Right lobe of liver (tissue), 6 donors: ENCODE results near the gene KCNS1. TPM values are rescaled to one million over a fixed set of nuclear protein-coding genes. Genes with fewer than 3 reads are reported as not detected.

Experiments used
- ATAC-seq, 4 donors: fragments of 200-7000 bp; cut with Tn5 transposase; one replicate each; pipeline ENCODE4 v1.9.1; 2020; ENCODE audit warnings: mild to moderate bottlenecking in 4 of 4, moderate library complexity in 4 of 4
- DNase-seq, 3 donors: peaks; one replicate each; pipeline ENCODE4 v3.0.0-alpha.2; 2020
- H3K27ac ChIP-seq, 3 donors: fragments of 200-600 bp; one replicate each; pipeline ENCODE4 v1.8.0; 2022
- H3K27me3 ChIP-seq, 2 donors: fragments of 200-600 bp; one replicate each; pipeline ENCODE4 v1.8.0; 2022
- H3K36me3 ChIP-seq, 4 donors: fragments of 200-600 bp; sonication (generic) in 1 of 4; one replicate each; pipeline versions ENCODE4 v1.5.1 to v1.8.0; 2017 to 2022; ENCODE audit warnings: control low read depth in 1 of 4
- H3K4me1 ChIP-seq, 4 donors: fragments of 200-600 bp; sonication (generic) in 1 of 4; one replicate each; pipeline versions ENCODE4 v1.5.1 to v1.8.0; 2017 to 2022; ENCODE audit warnings: control low read depth in 1 of 4
- H3K4me3 ChIP-seq, 3 donors: fragments of 200-600 bp; one replicate each; pipeline ENCODE4 v1.8.0; 2022
- H3K9me3 ChIP-seq, 4 donors: fragments of 200-600 bp; sonication (generic) in 1 of 4; one replicate each; pipeline versions ENCODE4 v1.5.1 to v1.8.0; 2017 to 2022; ENCODE audit warnings: control low read depth in 1 of 4
- POLR2A ChIP-seq: fragments of 450-650 bp; IDR thresholded peaks from one replicate; pipeline ENCODE4 v1.6.1; 2017; ENCODE audit warnings: antibody characterized with exemption, mild to moderate bottlenecking
- WGBS: methylation state at CpG from one replicate; pipeline ENCODE4 v1.1.6; 2018; ENCODE audit warnings: low coverage, low lambda C conversion rate; ENCODE audit not compliant: insufficient coverage; ENCODE audit errors: missing lambda C conversion rate; 5-methylcytosine and 5-hydroxymethylcytosine counted together
- intact Hi-C, 2 donors: fragments of 100-400 bp; cut with DNase I; formaldehyde crosslinking; loops; one replicate each; pipeline versions ENCODE4 v1.11.2 to v1.14.1; 2022
- total RNA-seq, 6 experiments: library from RNA; depleted of rRNA in 2 of 6; stranded (reverse); fragments of >200 nt in 2 of 6; fragmentation: NEBNext Ultra II Directional in 3 of 6; extraction: Animal tissue kit (Norgen Biotek cat#: 25700) in 3 of 6; gene quantifications; one replicate each; pipeline versions ENCODE4 v1.1.0 to v1.2.4, GENCODE V29; 2016 to 2023
- TF ChIP-seq, protein P1 (sequence below), 4 donors: fragments of 200-600 bp in 3 of 4; fragments of 450-650 bp in 1 of 4; IDR thresholded peaks; one replicate each; pipeline versions ENCODE4 v1.5.1 to v1.8.0; 2016 to 2022; ENCODE audit warnings: antibody characterized with exemption in 4 of 4, mild to moderate bottlenecking in 2 of 4
- donor health status: DM: no; HTN: yes; CAD: no.
- donor health status: DM: no; HTN: no; CAD: no.
- donor health status: DM: no; HTN: no; CAD: no.
- donor health status: DM: no; HTN: yes; CAD: no.
- donor health status: DM: no; HTN: yes; CAD: no.

Gene KCNS1
- total RNA-seq, 6 experiments from 2014 or later, result 0.12 TPM; not detected in 5

DNA sequence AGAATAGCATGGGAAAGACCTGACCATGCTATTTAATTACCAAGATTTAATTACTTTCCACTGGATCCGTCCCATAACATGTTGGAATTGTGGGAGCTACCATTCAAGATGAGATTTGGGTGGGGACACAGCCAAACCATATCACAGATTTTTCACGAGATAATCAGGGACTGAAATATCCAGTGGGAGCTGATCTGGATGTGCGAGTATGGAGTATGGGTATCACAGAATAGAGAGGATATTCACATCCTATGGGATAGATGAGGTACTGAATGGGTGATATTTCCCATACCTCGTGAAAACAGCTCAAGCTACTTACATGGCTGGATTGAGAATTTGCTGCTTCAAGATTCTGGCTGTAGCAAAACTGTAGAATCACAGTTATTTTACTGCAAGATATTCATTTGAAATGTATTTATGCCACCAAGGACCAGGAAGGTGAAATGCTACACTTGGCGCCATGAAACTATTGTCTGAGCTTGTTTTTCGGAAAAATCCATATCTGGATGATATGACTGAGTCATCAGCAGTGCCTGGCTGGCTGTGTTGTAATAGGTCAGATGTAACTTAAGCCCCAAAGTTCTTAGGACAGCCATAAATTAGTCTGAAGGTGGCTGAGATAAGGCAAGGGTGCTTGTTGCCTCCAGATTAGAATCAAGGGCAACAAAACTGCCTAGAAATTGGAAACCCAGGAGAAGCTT, 29.8 kb downstream of the KCNS1 start:
- no peak overlapping the region for H3K27ac ChIP-seq
- H3K9me3 ChIP-seq, result no peaks in the 10 kb centered on the region
- no peak for DNase-seq
- no peak for ATAC-seq
- intact Hi-C loops, result no loop called here
- 84% methylated on average over 6 of the region's 6 CpGs for WGBS
- H3K36me3 ChIP-seq, result peaks cover 0 to 8% (median 2%) of the 10 kb centered on the region in 4 donors
- H3K4me1 ChIP-seq, result peaks cover 0 to 11% (median 0%) of the 10 kb centered on the region in 4 donors
- H3K27me3 ChIP-seq, result no peaks in the 10 kb centered on the region
- TF ChIP-seq POLR2A, result no peak
- TF ChIP-seq, protein P1, sequence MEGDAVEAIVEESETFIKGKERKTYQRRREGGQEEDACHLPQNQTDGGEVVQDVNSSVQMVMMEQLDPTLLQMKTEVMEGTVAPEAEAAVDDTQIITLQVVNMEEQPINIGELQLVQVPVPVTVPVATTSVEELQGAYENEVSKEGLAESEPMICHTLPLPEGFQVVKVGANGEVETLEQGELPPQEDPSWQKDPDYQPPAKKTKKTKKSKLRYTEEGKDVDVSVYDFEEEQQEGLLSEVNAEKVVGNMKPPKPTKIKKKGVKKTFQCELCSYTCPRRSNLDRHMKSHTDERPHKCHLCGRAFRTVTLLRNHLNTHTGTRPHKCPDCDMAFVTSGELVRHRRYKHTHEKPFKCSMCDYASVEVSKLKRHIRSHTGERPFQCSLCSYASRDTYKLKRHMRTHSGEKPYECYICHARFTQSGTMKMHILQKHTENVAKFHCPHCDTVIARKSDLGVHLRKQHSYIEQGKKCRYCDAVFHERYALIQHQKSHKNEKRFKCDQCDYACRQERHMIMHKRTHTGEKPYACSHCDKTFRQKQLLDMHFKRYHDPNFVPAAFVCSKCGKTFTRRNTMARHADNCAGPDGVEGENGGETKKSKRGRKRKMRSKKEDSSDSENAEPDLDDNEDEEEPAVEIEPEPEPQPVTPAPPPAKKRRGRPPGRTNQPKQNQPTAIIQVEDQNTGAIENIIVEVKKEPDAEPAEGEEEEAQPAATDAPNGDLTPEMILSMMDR (IDR thresholded peaks at IDR 0.05), result no peak
- H3K4me3 ChIP-seq, result no peak overlapping the region

DNA sequence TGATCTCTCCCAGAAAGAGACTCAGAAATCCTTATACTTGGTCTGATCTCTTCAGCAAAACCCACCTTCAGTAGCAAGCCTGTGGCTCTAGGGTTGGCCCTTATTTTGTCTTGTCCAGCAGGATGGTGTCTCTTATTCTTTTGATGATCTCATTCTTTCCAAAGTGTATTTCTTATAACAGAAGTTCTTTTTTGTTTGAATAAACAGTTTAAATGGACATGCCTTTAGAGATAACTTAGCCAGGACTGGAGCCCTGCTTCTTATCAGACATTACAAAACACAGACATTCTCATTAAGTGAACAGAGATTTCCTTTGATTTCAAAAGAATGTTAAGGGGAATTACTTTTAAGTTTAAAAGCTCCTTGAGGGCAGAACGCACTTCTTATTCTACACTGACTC, 31.7 kb downstream of the KCNS1 start:
- WGBS, result 100% methylated on average over 1 of the region's 1 CpG
- intact Hi-C loops, result no loop called here

DNA sequence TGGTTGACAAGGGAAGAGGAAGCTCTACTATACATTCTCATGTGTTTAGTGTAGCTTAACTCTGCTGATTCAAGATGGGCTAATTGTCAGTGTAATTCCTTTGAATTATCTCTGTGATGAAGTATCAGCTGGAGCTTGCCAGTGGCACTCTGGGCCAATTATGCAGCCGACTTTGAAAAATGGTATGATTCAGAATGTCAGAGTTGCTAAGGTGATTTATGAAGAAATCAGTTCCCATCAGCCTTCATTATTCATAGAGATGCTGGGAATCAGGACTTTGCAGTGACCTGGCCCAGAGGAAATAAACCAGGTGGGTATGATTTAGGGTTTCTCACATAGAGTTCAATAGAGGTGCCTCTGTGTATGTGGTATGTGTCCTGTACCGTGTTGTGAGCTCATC, 33.4 kb downstream of the KCNS1 start:
- H3K9me3 ChIP-seq, result no peaks in the 10 kb centered on the region
- no peaks in the 10 kb centered on the region for H3K27me3 ChIP-seq
- DNase-seq (no peak), ATAC-seq (no peak)
- no peaks in the 10 kb centered on the region for H3K4me1 ChIP-seq
- TF ChIP-seq, protein P1 (IDR thresholded peaks at IDR 0.05), result no peak
- TF ChIP-seq POLR2A, result no peak
- 83% methylated on average over 1 of the region's 2 CpGs for WGBS
- no peaks in the 10 kb centered on the region for H3K36me3 ChIP-seq
- intact Hi-C loops, result no loop called here
- no peak overlapping the region for H3K4me3 ChIP-seq
- no peak overlapping the region for H3K27ac ChIP-seq

More for the DNA sequence above, 31.7 kb downstream of the KCNS1 start:
- no peak overlapping the region for H3K4me3 ChIP-seq
- H3K27me3 ChIP-seq, result no peaks in the 10 kb centered on the region
- H3K36me3 ChIP-seq, result no peaks in the 10 kb centered on the region
- DNase-seq (no peak), ATAC-seq (no peak)
- H3K4me1 ChIP-seq, result no peaks in the 10 kb centered on the region
- no peak for TF ChIP-seq POLR2A
- TF ChIP-seq, protein P1 (IDR thresholded peaks at IDR 0.05), result no peak
- H3K27ac ChIP-seq, result no peak overlapping the region
- no peaks in the 10 kb centered on the region for H3K9me3 ChIP-seq

DNA sequence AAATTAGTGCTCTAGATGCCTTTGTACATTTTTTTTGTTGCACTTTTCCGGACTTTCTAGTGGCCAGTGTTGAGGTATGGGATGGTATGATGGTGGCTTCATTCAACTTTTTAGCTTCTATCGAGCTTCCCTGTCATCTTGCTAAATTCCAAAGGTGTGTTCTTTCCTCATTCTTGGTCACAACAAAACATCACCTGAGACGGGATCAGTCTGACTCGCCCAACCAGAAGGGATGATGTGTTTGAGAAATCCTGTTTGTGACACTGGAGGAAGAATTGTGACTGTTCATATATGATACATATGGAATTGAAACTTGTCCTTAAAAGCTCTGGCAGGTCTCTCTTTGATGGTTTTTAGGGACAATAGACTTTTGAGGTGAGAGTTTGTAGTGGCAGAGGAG, 33.8 kb downstream of the KCNS1 start:
- DNase-seq (no peak), ATAC-seq (no peak)
- TF ChIP-seq, protein P1 (IDR thresholded peaks at IDR 0.05), result no peak
- TF ChIP-seq POLR2A, result no peak
- H3K27ac ChIP-seq, result no peak overlapping the region
- H3K4me1 ChIP-seq, result no peaks in the 10 kb centered on the region
- WGBS, result 97% methylated on average over 4 of the region's 4 CpGs
- intact Hi-C loops, result no loop called here
- H3K27me3 ChIP-seq, result no peaks in the 10 kb centered on the region
- no peaks in the 10 kb centered on the region for H3K9me3 ChIP-seq
- H3K36me3 ChIP-seq, result no peaks in the 10 kb centered on the region
- H3K4me3 ChIP-seq, result no peak overlapping the region
